Measurements from ENCODE around the gene DPPA3.

The DPPA3 gene

DNA sequence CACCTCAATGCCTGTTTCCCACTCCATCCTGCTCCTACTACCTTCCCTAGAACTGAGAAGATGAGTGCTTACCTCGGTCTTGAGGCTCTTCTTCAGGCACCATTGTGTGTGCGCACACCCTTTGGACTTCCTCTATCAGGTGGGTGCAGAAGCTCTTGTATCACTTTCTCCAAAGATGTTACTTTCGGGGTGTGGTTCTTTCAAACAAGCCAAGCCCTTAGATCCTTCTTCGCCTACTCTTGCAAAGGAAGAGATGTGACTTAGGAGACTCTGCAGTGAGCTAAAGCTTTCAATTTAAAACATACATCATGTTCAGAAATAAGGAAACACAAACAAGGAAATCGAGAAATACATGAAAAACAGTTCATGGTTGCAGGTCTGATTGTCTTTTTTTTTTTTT lies 36.0 kb downstream of the DPPA3 start, which contains the start of gene CLEC4C:
CLEC4C (minus strand) TSS at position 130 of the 400 bp plus-strand sequence; CDS start at position 103, 27 bp downstream.
- Histone ChIP-seq H3K4me2 (ENCODE audit: insufficient read depth, low read length, poor library complexity, severe bottlenecking) (no peak within 1 kb of the TSS), H3K9me3 (replicated peaks in 1 of 2; ENCODE audit: control insufficient read depth in 2 of 2, insufficient read depth in 1 of 2, low read depth in 1 of 2, low read length in 2 of 2) (peaks cover 0 to 2% of the 10 kb centered on the region in 2 donors), H3K23ac (ENCODE audit: low read depth, low read length, poor library complexity) (no peak within 1 kb of the TSS), H2AK5ac (ENCODE audit: low read depth, low read length) (no peak within 1 kb of the TSS), H3K14ac (ENCODE audit: low read length) (no peak within 1 kb of the TSS), H2BK15ac (ENCODE audit: low read length) (no peak within 1 kb of the TSS), H2BK12ac (ENCODE audit: low read length) (no peak within 1 kb of the TSS), H3K18ac (ENCODE audit: low read length) (no peak within 1 kb of the TSS), H2BK5ac (ENCODE audit: low read length) (no peak within 1 kb of the TSS), H3K36me3 (replicated peaks in 1 of 2; ENCODE audit: control insufficient read depth in 2 of 2, insufficient read depth in 2 of 2, low read length in 2 of 2) (no peaks in the 10 kb centered on the region), H3K27ac (replicated peaks; ENCODE audit: low read length) (no peak within 1 kb of the TSS), H3K4me1 (ENCODE audit: control insufficient read depth in 2 of 2, insufficient read depth in 1 of 2, low read depth in 1 of 2, low read length in 2 of 2) (no peaks in the 10 kb centered on the region), H3K27me3 (ENCODE audit: control insufficient read depth in 3 of 3, insufficient read depth in 3 of 3, low read depth in 1 of 3, low read length in 3 of 3) (no peaks in the 10 kb centered on the region), H4K91ac (ENCODE audit: low read depth, low read length, poor library complexity) (no peak within 1 kb of the TSS), H2BK120ac (ENCODE audit: low read depth, low read length) (no peak within 1 kb of the TSS), H3K79me1 (ENCODE audit: low read depth, low read length) (no peaks in the 10 kb centered on the region), H2AFZ (ENCODE audit: low read length) (no peak within 1 kb of the TSS), H4K8ac (ENCODE audit: low read depth, low read length) (no peak within 1 kb of the TSS), H3K4ac (ENCODE audit: low read length) (no peak within 1 kb of the TSS), H3K4me3 (ENCODE audit: low read length in 2 of 2) (no peak within 1 kb of the TSS), H3K9ac (ENCODE audit: low read depth, low read length, poor library complexity) (no peak within 1 kb of the TSS)
- WGBS, 2 donors (ENCODE audit: extremely low coverage in 2 of 2, insufficient read length in 2 of 2, insufficient replicate concordance in 1 of 2) = no CpG with 5 or more reads among the region's 5 CpGs
- DNase-seq (ENCODE audit: low spot score) = no peak

DNA sequence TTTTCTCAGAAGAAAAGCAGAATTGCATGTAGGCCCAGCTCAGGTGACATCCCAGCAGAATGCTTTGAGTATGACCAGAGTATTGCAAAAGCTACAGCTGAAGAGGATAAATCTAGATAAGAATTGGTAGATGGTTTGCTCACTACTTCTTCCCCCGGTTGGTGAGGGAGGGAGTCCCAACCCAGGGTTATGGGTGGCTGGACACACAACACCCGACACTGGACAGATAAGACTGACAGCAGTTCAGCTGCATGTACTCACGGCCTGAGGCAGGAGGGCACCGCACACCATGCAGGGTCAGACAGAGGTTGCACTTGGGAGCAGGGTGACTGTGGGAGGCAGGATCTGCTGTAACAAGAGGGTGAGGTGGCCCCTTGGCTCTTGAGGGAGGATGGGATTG lies 37.6 kb downstream of the DPPA3 start:
- no CpG with 5 or more reads among the region's 4 CpGs for WGBS, 2 donors (ENCODE audit: extremely low coverage in 2 of 2, insufficient read length in 2 of 2, insufficient replicate concordance in 1 of 2)
- Histone ChIP-seq H3K14ac (ENCODE audit: low read length) (no peak overlapping the region), H3K4me1 (ENCODE audit: control insufficient read depth in 2 of 2, insufficient read depth in 1 of 2, low read depth in 1 of 2, low read length in 2 of 2) (no peaks in the 10 kb centered on the region), H2BK15ac (ENCODE audit: low read length) (no peak overlapping the region), H3K4me2 (ENCODE audit: insufficient read depth, low read length, poor library complexity, severe bottlenecking) (no peak overlapping the region), H3K18ac (ENCODE audit: low read length) (peak overlapping the region; percentile 59), H2AFZ (ENCODE audit: low read length) (no peak overlapping the region), H2BK5ac (ENCODE audit: low read length) (no peak overlapping the region), H2BK12ac (ENCODE audit: low read length) (no peak overlapping the region), H3K9ac (ENCODE audit: low read depth, low read length, poor library complexity) (no peak overlapping the region), H3K9me3 (replicated peaks in 1 of 2; ENCODE audit: control insufficient read depth in 2 of 2, insufficient read depth in 1 of 2, low read depth in 1 of 2, low read length in 2 of 2) (peaks cover 0 to 2% of the 10 kb centered on the region in 2 donors), H3K4me3 (ENCODE audit: low read length in 2 of 2) (peak overlapping the region in 1 of 2 donors; percentile 54), H2AK5ac (ENCODE audit: low read depth, low read length) (no peak overlapping the region), H3K4ac (ENCODE audit: low read length) (no peak overlapping the region), H4K8ac (ENCODE audit: low read depth, low read length) (no peak overlapping the region), H3K23ac (ENCODE audit: low read depth, low read length, poor library complexity) (no peak overlapping the region), H3K79me1 (ENCODE audit: low read depth, low read length) (no peaks in the 10 kb centered on the region), H3K27ac (replicated peaks; ENCODE audit: low read length) (no peak overlapping the region), H3K27me3 (ENCODE audit: control insufficient read depth in 3 of 3, insufficient read depth in 3 of 3, low read depth in 1 of 3, low read length in 3 of 3) (no peaks in the 10 kb centered on the region), H3K36me3 (replicated peaks in 1 of 2; ENCODE audit: control insufficient read depth in 2 of 2, insufficient read depth in 2 of 2, low read length in 2 of 2) (no peaks in the 10 kb centered on the region), H2BK120ac (ENCODE audit: low read depth, low read length) (no peak overlapping the region), H4K91ac (ENCODE audit: low read depth, low read length, poor library complexity) (no peak overlapping the region)
- no peak for DNase-seq (ENCODE audit: low spot score)

DNA sequence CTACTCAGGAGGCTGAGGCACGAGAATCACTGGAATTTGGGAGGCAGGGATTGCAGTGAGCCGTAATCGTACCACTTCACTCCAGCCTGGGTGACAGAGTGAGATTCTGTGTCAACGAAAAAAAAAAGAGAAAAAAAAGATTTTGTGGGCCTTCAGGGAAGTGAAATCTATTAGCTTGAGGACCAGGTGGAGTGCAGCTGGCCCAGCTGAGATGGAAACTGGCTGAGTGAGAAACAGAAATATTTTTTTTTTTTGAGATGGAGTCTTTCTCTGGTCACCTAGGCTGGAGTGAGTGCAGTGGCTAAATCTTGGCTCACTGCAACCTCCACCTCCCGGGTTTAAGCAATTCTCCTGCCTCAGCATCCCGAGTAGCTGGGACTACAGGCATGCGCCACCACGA lies 38.2 kb downstream of the DPPA3 start:
- Histone ChIP-seq H4K8ac (ENCODE audit: low read depth, low read length) (no peak overlapping the region), H4K91ac (ENCODE audit: low read depth, low read length, poor library complexity) (no peak overlapping the region), H3K14ac (ENCODE audit: low read length) (no peak overlapping the region), H2BK5ac (ENCODE audit: low read length) (no peak overlapping the region), H3K9me3 (replicated peaks in 1 of 2; ENCODE audit: control insufficient read depth in 2 of 2, insufficient read depth in 1 of 2, low read depth in 1 of 2, low read length in 2 of 2) (no peaks in the 10 kb centered on the region), H2BK12ac (ENCODE audit: low read length) (no peak overlapping the region), H3K4me2 (ENCODE audit: insufficient read depth, low read length, poor library complexity, severe bottlenecking) (no peak overlapping the region), H2BK120ac (ENCODE audit: low read depth, low read length) (no peak overlapping the region), H3K4ac (ENCODE audit: low read length) (no peak overlapping the region), H3K36me3 (replicated peaks in 1 of 2; ENCODE audit: control insufficient read depth in 2 of 2, insufficient read depth in 2 of 2, low read length in 2 of 2) (no peaks in the 10 kb centered on the region), H2BK15ac (ENCODE audit: low read length) (no peak overlapping the region), H3K23ac (ENCODE audit: low read depth, low read length, poor library complexity) (no peak overlapping the region), H3K79me1 (ENCODE audit: low read depth, low read length) (no peaks in the 10 kb centered on the region), H3K27ac (replicated peaks; ENCODE audit: low read length) (no peak overlapping the region), H3K9ac (ENCODE audit: low read depth, low read length, poor library complexity) (no peak overlapping the region), H2AK5ac (ENCODE audit: low read depth, low read length) (no peak overlapping the region), H2AFZ (ENCODE audit: low read length) (no peak overlapping the region), H3K27me3 (ENCODE audit: control insufficient read depth in 3 of 3, insufficient read depth in 3 of 3, low read depth in 1 of 3, low read length in 3 of 3) (no peaks in the 10 kb centered on the region), H3K4me3 (ENCODE audit: low read length in 2 of 2) (no peak overlapping the region), H3K4me1 (ENCODE audit: control insufficient read depth in 2 of 2, insufficient read depth in 1 of 2, low read depth in 1 of 2, low read length in 2 of 2) (no peaks in the 10 kb centered on the region), H3K18ac (ENCODE audit: low read length) (no peak overlapping the region)
- no CpG with 5 or more reads among the region's 8 CpGs for WGBS, 2 donors (ENCODE audit: extremely low coverage in 2 of 2, insufficient read length in 2 of 2, insufficient replicate concordance in 1 of 2)
- DNase-seq (ENCODE audit: low spot score) = no peak

DNA sequence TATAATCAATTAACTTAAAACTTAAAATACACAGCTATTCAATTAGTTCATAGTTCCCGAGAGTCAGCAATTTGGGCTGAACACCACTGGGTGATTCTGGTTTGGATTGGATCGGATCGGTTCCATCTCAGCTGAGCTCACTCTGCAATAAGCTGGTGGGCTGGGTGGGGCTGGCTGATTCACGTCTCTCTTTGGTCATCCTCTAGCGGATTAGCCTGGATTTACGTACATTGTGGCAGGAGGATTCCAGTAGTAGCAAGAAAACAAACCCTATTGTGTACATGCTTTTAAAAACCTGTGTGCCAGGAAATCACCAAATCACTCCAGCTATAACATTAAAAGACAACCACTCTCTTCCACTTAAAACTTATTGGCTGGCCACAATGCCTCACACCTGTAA lies 39.1 kb downstream of the DPPA3 start:
- Histone ChIP-seq H4K8ac (ENCODE audit: low read depth, low read length) (no peak overlapping the region), H3K4ac (ENCODE audit: low read length) (no peak overlapping the region), H2BK120ac (ENCODE audit: low read depth, low read length) (no peak overlapping the region), H3K9ac (ENCODE audit: low read depth, low read length, poor library complexity) (no peak overlapping the region), H3K4me2 (ENCODE audit: insufficient read depth, low read length, poor library complexity, severe bottlenecking) (no peak overlapping the region), H3K18ac (ENCODE audit: low read length) (no peak overlapping the region), H2AK5ac (ENCODE audit: low read depth, low read length) (no peak overlapping the region), H3K36me3 (replicated peaks in 1 of 2; ENCODE audit: control insufficient read depth in 2 of 2, insufficient read depth in 2 of 2, low read length in 2 of 2) (no peaks in the 10 kb centered on the region), H4K91ac (ENCODE audit: low read depth, low read length, poor library complexity) (no peak overlapping the region), H3K9me3 (replicated peaks in 1 of 2; ENCODE audit: control insufficient read depth in 2 of 2, insufficient read depth in 1 of 2, low read depth in 1 of 2, low read length in 2 of 2) (no peaks in the 10 kb centered on the region), H3K4me1 (ENCODE audit: control insufficient read depth in 2 of 2, insufficient read depth in 1 of 2, low read depth in 1 of 2, low read length in 2 of 2) (no peaks in the 10 kb centered on the region), H3K79me1 (ENCODE audit: low read depth, low read length) (no peaks in the 10 kb centered on the region), H2AFZ (ENCODE audit: low read length) (no peak overlapping the region), H2BK12ac (ENCODE audit: low read length) (no peak overlapping the region), H3K14ac (ENCODE audit: low read length) (no peak overlapping the region), H3K27ac (replicated peaks; ENCODE audit: low read length) (no peak overlapping the region), H3K4me3 (ENCODE audit: low read length in 2 of 2) (no peak overlapping the region), H3K23ac (ENCODE audit: low read depth, low read length, poor library complexity) (no peak overlapping the region), H3K27me3 (ENCODE audit: control insufficient read depth in 3 of 3, insufficient read depth in 3 of 3, low read depth in 1 of 3, low read length in 3 of 3) (no peaks in the 10 kb centered on the region), H2BK5ac (ENCODE audit: low read length) (no peak overlapping the region), H2BK15ac (ENCODE audit: low read length) (no peak overlapping the region)
- DNase-seq (ENCODE audit: low spot score) = no peak
- no CpG with 5 or more reads among the region's 6 CpGs for WGBS, 2 donors (ENCODE audit: extremely low coverage in 2 of 2, insufficient read length in 2 of 2, insufficient replicate concordance in 1 of 2)
